ENCODE results near the gene TRIM60.
"Not testable (repeated sequence)": the region's sequence is repeated elsewhere in the genome, so short reads cannot be mapped to it uniquely, and the experiment has no call there.

TRIM60 gene

GRCh38 chr4:164998526-164999080 is 33.2 kb upstream of the TRIM60 start:
- H3K23ac ChIP-seq (ENCODE audit: low read length); H2BK120ac ChIP-seq (ENCODE audit: low read depth, low read length); H3K79me2 ChIP-seq (ENCODE audit: control insufficient read depth, insufficient read depth, low read length); DNase-seq; H3K4ac ChIP-seq (ENCODE audit: low read depth, low read length); H4K5ac ChIP-seq (ENCODE audit: low read length); H3K4me2 ChIP-seq (ENCODE audit: low read length); H3K27me3 ChIP-seq (ENCODE audit: insufficient read depth, low read length, poor library complexity); H3K4me3 ChIP-seq (ENCODE audit: low read length); H3K56ac ChIP-seq (ENCODE audit: low read length); H3K18ac ChIP-seq (ENCODE audit: low read length); H3K27ac ChIP-seq (ENCODE audit: low read depth, low read length); H4K8ac ChIP-seq (ENCODE audit: low read depth, low read length); H2BK5ac ChIP-seq (ENCODE audit: low read length); H3K9ac ChIP-seq (ENCODE audit: low read length); H3K79me1 ChIP-seq (ENCODE audit: low read length); H3K4me1 ChIP-seq (ENCODE audit: control insufficient read depth, low read depth, low read length); H3K36me3 ChIP-seq (ENCODE audit: control insufficient read depth, insufficient read depth, low read length); H2AK5ac ChIP-seq (ENCODE audit: low read length); H2BK15ac ChIP-seq (replicated peaks; ENCODE audit: low read depth): not testable (repeated sequence)
- no CpG with 5 or more reads among the region's 2 CpGs for WGBS (ENCODE audit: extremely low coverage, insufficient coverage, low lambda C conversion rate)

GRCh38 chr4:165001957-165002356 is 29.8 kb upstream of the TRIM60 start:
- not testable (repeated sequence) for H3K27ac ChIP-seq (ENCODE audit: low read depth, low read length); H3K56ac ChIP-seq (ENCODE audit: low read length); H2BK120ac ChIP-seq (ENCODE audit: low read depth, low read length); DNase-seq; H2BK15ac ChIP-seq (replicated peaks; ENCODE audit: low read depth); H3K4ac ChIP-seq (ENCODE audit: low read depth, low read length); H2BK5ac ChIP-seq (ENCODE audit: low read length); H3K9ac ChIP-seq (ENCODE audit: low read length); H3K79me1 ChIP-seq (ENCODE audit: low read length); H3K4me1 ChIP-seq (ENCODE audit: control insufficient read depth, low read depth, low read length); H3K36me3 ChIP-seq (ENCODE audit: control insufficient read depth, insufficient read depth, low read length); H3K18ac ChIP-seq (ENCODE audit: low read length); H3K4me2 ChIP-seq (ENCODE audit: low read length); H4K5ac ChIP-seq (ENCODE audit: low read length); H3K23ac ChIP-seq (ENCODE audit: low read length); H3K79me2 ChIP-seq (ENCODE audit: control insufficient read depth, insufficient read depth, low read length); H3K27me3 ChIP-seq (ENCODE audit: insufficient read depth, low read length, poor library complexity); H3K4me3 ChIP-seq (ENCODE audit: low read length); H4K8ac ChIP-seq (ENCODE audit: low read depth, low read length); H2AK5ac ChIP-seq (ENCODE audit: low read length)
- WGBS (ENCODE audit: extremely low coverage, insufficient coverage, low lambda C conversion rate) = no CpG with 5 or more reads among the region's 4 CpGs

DNA sequence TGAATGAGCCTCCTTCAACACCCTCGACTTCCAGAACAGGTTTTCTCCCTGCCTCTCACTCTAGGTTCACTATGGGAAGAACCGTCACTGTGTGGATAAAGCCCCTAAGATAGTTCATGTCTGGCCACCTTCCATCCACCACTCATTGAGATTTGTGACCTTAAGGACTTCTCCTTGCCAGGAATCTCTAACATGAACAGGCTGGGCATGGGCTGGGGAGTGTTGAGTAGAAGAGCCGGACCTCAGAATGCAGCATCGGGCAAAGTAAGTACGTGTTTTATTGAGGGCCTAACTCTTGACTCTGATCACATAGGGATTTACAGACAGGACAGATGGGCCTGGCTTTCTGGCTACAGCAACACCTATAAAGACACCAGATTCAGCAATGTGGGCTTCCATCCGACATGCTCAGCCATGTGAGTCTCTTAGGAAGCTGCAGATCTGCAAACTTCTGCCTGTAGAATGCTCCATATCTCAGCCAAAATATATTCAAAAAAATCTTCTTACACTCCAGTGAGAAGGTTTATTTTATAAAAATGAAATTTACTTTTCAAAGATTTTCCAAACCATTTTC is 26.4 kb upstream of the TRIM60 start:
- no peak overlapping the region for H3K56ac ChIP-seq (ENCODE audit: low read length)
- no peak overlapping the region for H3K9ac ChIP-seq (ENCODE audit: low read length)
- no peak overlapping the region for H4K8ac ChIP-seq (ENCODE audit: low read depth, low read length)
- no peak overlapping the region for H2BK15ac ChIP-seq (replicated peaks; ENCODE audit: low read depth)
- H4K5ac ChIP-seq (ENCODE audit: low read length) = no peak overlapping the region
- H3K4me2 ChIP-seq (ENCODE audit: low read length) = no peak overlapping the region
- no peaks in the 10 kb centered on the region for H3K4me1 ChIP-seq (ENCODE audit: control insufficient read depth, low read depth, low read length)
- WGBS (ENCODE audit: extremely low coverage, insufficient coverage, low lambda C conversion rate) = no CpG with 5 or more reads among the region's 6 CpGs
- H3K27ac ChIP-seq (ENCODE audit: low read depth, low read length) = no peak overlapping the region
- H3K23ac ChIP-seq (ENCODE audit: low read length) = no peak overlapping the region
- H2BK5ac ChIP-seq (ENCODE audit: low read length) = no peak overlapping the region
- DNase-seq = no peak
- no peak overlapping the region for H2AK5ac ChIP-seq (ENCODE audit: low read length)
- H3K79me1 ChIP-seq (ENCODE audit: low read length) = no peaks in the 10 kb centered on the region
- no peak overlapping the region for H3K4ac ChIP-seq (ENCODE audit: low read depth, low read length)
- no peak overlapping the region for H3K4me3 ChIP-seq (ENCODE audit: low read length)
- H3K79me2 ChIP-seq (ENCODE audit: control insufficient read depth, insufficient read depth, low read length) = no peaks in the 10 kb centered on the region
- no peaks in the 10 kb centered on the region for H3K36me3 ChIP-seq (ENCODE audit: control insufficient read depth, insufficient read depth, low read length)
- H3K27me3 ChIP-seq (ENCODE audit: insufficient read depth, low read length, poor library complexity) = no peaks in the 10 kb centered on the region
- H2BK120ac ChIP-seq (ENCODE audit: low read depth, low read length) = no peak overlapping the region
- no peak overlapping the region for H3K18ac ChIP-seq (ENCODE audit: low read length)

DNA sequence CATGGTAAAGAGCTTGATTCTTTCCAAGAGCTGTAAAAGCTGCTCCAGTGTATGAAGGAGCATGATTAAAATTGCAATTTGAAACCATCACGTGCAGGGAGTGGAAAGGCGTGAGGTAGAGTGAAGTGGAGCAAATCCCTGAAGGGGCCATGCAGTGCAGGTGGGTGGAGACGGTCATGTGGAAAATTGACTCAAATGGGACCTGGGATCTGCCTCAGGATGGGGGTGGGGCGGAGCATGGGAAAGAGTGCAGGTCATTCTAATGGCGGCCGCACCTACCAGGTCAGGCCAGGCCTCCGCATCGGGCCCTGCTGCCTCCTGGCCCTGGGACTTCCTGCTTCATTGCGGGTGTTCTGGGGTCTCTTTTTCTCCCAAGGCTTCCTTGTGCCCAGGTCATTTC is 25.3 kb upstream of the TRIM60 start:
- Histone ChIP-seq H2BK120ac (ENCODE audit: low read depth, low read length) (no peak overlapping the region), H3K27ac (ENCODE audit: low read depth, low read length) (no peak overlapping the region), H3K79me2 (ENCODE audit: control insufficient read depth, insufficient read depth, low read length) (no peaks in the 10 kb centered on the region), H3K56ac (ENCODE audit: low read length) (no peak overlapping the region), H3K36me3 (ENCODE audit: control insufficient read depth, insufficient read depth, low read length) (no peaks in the 10 kb centered on the region), H3K4me1 (ENCODE audit: control insufficient read depth, low read depth, low read length) (no peaks in the 10 kb centered on the region), H3K27me3 (ENCODE audit: insufficient read depth, low read length, poor library complexity) (no peaks in the 10 kb centered on the region), H3K18ac (ENCODE audit: low read length) (no peak overlapping the region), H2BK5ac (ENCODE audit: low read length) (no peak overlapping the region), H4K8ac (ENCODE audit: low read depth, low read length) (no peak overlapping the region), H3K23ac (ENCODE audit: low read length) (no peak overlapping the region), H4K5ac (ENCODE audit: low read length) (no peak overlapping the region), H3K79me1 (ENCODE audit: low read length) (no peaks in the 10 kb centered on the region), H3K4me2 (ENCODE audit: low read length) (no peak overlapping the region), H2BK15ac (replicated peaks; ENCODE audit: low read depth) (no peak overlapping the region), H2AK5ac (ENCODE audit: low read length) (no peak overlapping the region), H3K9ac (ENCODE audit: low read length) (no peak overlapping the region), H3K4me3 (ENCODE audit: low read length) (no peak overlapping the region), H3K4ac (ENCODE audit: low read depth, low read length) (no peak overlapping the region)
- no peak for DNase-seq
- WGBS (ENCODE audit: extremely low coverage, insufficient coverage, low lambda C conversion rate) = no CpG with 5 or more reads among the region's 9 CpGs

DNA sequence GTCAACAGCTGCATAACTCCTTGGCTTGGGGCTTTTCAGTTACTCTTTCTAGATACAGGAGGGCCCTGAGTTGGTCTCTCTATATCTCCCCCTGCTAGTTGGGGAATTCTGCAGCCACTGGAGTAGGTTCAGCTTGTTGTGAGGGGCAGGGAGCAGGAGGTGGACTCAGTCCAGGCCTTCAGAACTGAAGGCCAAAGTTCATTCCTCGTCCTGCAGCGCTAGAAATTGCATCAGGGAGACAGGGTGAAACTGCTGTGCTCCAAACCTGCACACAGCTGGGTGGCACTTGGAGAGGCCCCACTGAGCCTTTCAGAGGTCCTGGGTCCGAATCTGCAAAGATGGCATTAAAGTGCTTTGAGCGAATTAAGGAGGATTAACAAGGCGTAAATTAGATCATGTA is 24.9 kb upstream of the TRIM60 start:
- Histone ChIP-seq H2BK120ac (ENCODE audit: low read depth, low read length) (no peak overlapping the region), H3K23ac (ENCODE audit: low read length) (no peak overlapping the region), H3K56ac (ENCODE audit: low read length) (no peak overlapping the region), H3K4me3 (ENCODE audit: low read length) (no peak overlapping the region), H3K4ac (ENCODE audit: low read depth, low read length) (no peak overlapping the region), H3K18ac (ENCODE audit: low read length) (no peak overlapping the region), H2BK15ac (replicated peaks; ENCODE audit: low read depth) (no peak overlapping the region), H3K4me2 (ENCODE audit: low read length) (no peak overlapping the region), H3K79me1 (ENCODE audit: low read length) (no peaks in the 10 kb centered on the region), H3K4me1 (ENCODE audit: control insufficient read depth, low read depth, low read length) (no peaks in the 10 kb centered on the region), H2BK5ac (ENCODE audit: low read length) (no peak overlapping the region), H3K79me2 (ENCODE audit: control insufficient read depth, insufficient read depth, low read length) (no peaks in the 10 kb centered on the region), H3K9ac (ENCODE audit: low read length) (no peak overlapping the region), H3K27ac (ENCODE audit: low read depth, low read length) (no peak overlapping the region), H2AK5ac (ENCODE audit: low read length) (no peak overlapping the region), H4K8ac (ENCODE audit: low read depth, low read length) (no peak overlapping the region), H3K36me3 (ENCODE audit: control insufficient read depth, insufficient read depth, low read length) (no peaks in the 10 kb centered on the region), H4K5ac (ENCODE audit: low read length) (no peak overlapping the region), H3K27me3 (ENCODE audit: insufficient read depth, low read length, poor library complexity) (no peaks in the 10 kb centered on the region)
- DNase-seq = no peak
- WGBS (ENCODE audit: extremely low coverage, insufficient coverage, low lambda C conversion rate) = no CpG with 5 or more reads among the region's 5 CpGs
